ENCODE measurements around the gene TRIM40. TPM values are rescaled to one million over a fixed set of nuclear protein-coding genes. Genes with fewer than 3 reads are reported as not detected.

TRIM40 gene
- total RNA-seq, 4 donors from 2014 or later, result 0.40 to 14.8 (median 7.0) TPM

- DNase-seq, result peak; percentile 85
- peak; percentile 66 for TF ChIP-seq POLR2A (IDR thresholded peaks at IDR 0.05)
- TF ChIP-seq EP300 (IDR thresholded peaks at IDR 0.05; ENCODE audit: low read depth), result no peak
- TF ChIP-seq POLR2AphosphoS5 (IDR thresholded peaks at IDR 0.05), result peak; percentile 24 to 78 (median 77)
- TF ChIP-seq CTCF (IDR thresholded peaks at IDR 0.05), result peak in 2 of 5 experiments; percentile 2 to 25
- Histone ChIP-seq H3K4me1 (peaks cover 25 to 55% (median 33%) of the 10 kb centered on the region in 4 donors), H3K27me3 (peaks cover 46% of the 10 kb centered on the region), H3K36me3 (no peaks in the 10 kb centered on the region), H3K9me3 (no peaks in the 10 kb centered on the region), H3K27ac (peak overlapping the region; percentile 80 to 84 (median 82)), H3K4me3 (peak overlapping the region; percentile 2 to 55 (median 29))
- in situ Hi-C loops (cut with MboI; ENCODE audit: low pct_ligation_motif_present in 1 of 4, low pct_unique_long_range_greater_than_20kb in 1 of 4, low sequenced_read_pairs in 3 of 4), result no loop called here
- intact Hi-C loops (cut with DNase I; ENCODE audit: low total_unique reads), result no loop called here
- WGBS, 2 donors (ENCODE audit: low coverage in 1 of 2), result 1 to 2% methylated on average over 13 to 45 of the region's 47 CpGs
Measured at GRCh38 chr6:30100585-30101443, 35.1 kb upstream of the TRIM40 start.

GRCh38 chr6:30101444-30102413 lies 34.2 kb upstream of the TRIM40 start:
- Histone ChIP-seq H3K36me3 (no peaks in the 10 kb centered on the region), H3K4me3 (peak overlapping the region; percentile 12 to 55 (median 29)), H3K27me3 (peaks cover 51% of the 10 kb centered on the region), H3K4me1 (peaks cover 25 to 55% (median 33%) of the 10 kb centered on the region in 4 donors), H3K27ac (peak overlapping the region; percentile 80 to 84 (median 82)), H3K9me3 (no peaks in the 10 kb centered on the region)
- DNase-seq, result peak; percentile 92
- TF ChIP-seq POLR2AphosphoS5 (IDR thresholded peaks at IDR 0.05) (peak; percentile 90 to 94 (median 93)), CTCF (IDR thresholded peaks at IDR 0.05) (no peak), POLR2A (IDR thresholded peaks at IDR 0.05) (peak; percentile 95)
- intact Hi-C loops (cut with DNase I; ENCODE audit: low total_unique reads) (loop anchor here (2.0 kb wide), 1 partner anchor 29 kb away; no protein-coding TSS in a partner anchor), in situ Hi-C loops (cut with MboI; ENCODE audit: low pct_ligation_motif_present in 1 of 4, low pct_unique_long_range_greater_than_20kb in 1 of 4, low sequenced_read_pairs in 3 of 4) (no loop called here)
- 0 to 4% methylated on average over 1 to 32 of the region's 51 CpGs for WGBS, 2 donors (ENCODE audit: low coverage in 1 of 2)

- TF ChIP-seq CTCF (IDR thresholded peaks at IDR 0.05) (no peak), EP300 (IDR thresholded peaks at IDR 0.05; ENCODE audit: low read depth) (no peak), POLR2AphosphoS5 (IDR thresholded peaks at IDR 0.05) (no peak), POLR2A (IDR thresholded peaks at IDR 0.05) (no peak)
- H3K36me3 ChIP-seq, result no peaks in the 10 kb centered on the region
- H3K9me3 ChIP-seq, result no peaks in the 10 kb centered on the region
- peaks cover 25 to 54% (median 33%) of the 10 kb centered on the region in 4 donors for H3K4me1 ChIP-seq
- peak; percentile 60 for DNase-seq
- peak overlapping the region in 3 of 4 donors; percentile 23 to 55 (median 35) for H3K4me3 ChIP-seq
- WGBS, 2 donors (ENCODE audit: low coverage in 1 of 2), result 34 to 44% methylated on average over 4 to 15 of the region's 15 CpGs
- intact Hi-C loops (cut with DNase I; ENCODE audit: low total_unique reads) (loop anchor here (2.0 kb wide), 1 partner anchor 28 kb away; no protein-coding TSS in a partner anchor), in situ Hi-C loops (cut with MboI; ENCODE audit: low pct_ligation_motif_present in 1 of 4, low pct_unique_long_range_greater_than_20kb in 1 of 4, low sequenced_read_pairs in 3 of 4) (no loop called here)
- peak overlapping the region; percentile 80 to 84 (median 82) for H3K27ac ChIP-seq
- H3K27me3 ChIP-seq, result peaks cover 45% of the 10 kb centered on the region
Measured at GRCh38 chr6:30102414-30102969, 33.4 kb upstream of the TRIM40 start.
